Transverse colon (tissue), 4 donors: ENCODE results near the gene PUSL1. TPM values are rescaled to one million over a fixed set of nuclear protein-coding genes. Genes with fewer than 3 reads are reported as not detected.
A peak's percentile ranks its signal among the peaks of the same experiment; 100 is the strongest.

ENCODE experiments used
- DNase-seq: peaks from one replicate; pipeline ENCODE4 v3.0.0-alpha.2; 2019
- H3K27ac ChIP-seq, 4 donors: fragments of 200-600 bp; sonication (generic); 2 replicates each; pipeline ENCODE4 v1.5.1; 2016 to 2018; ENCODE audit warnings: inconsistent platforms in 4 of 4
- H3K27me3 ChIP-seq: fragments of 200-600 bp; sonication (generic); 2 replicates; pipeline ENCODE4 v1.5.1; 2017; ENCODE audit warnings: inconsistent platforms
- H3K36me3 ChIP-seq, 4 donors: fragments of 200-600 bp; sonication (generic); 2 replicates each; pipeline ENCODE4 v1.5.1; 2017 to 2019; ENCODE audit warnings: inconsistent platforms in 4 of 4
- H3K4me1 ChIP-seq, 4 donors: fragments of 200-600 bp; sonication (generic); 2 replicates each; pipeline ENCODE4 v1.5.1; 2017 to 2020; ENCODE audit warnings: inconsistent platforms in 4 of 4
- H3K4me3 ChIP-seq, 4 donors: fragments of 200-600 bp; sonication (generic); 1 replicate in 1 of 4; 2 replicates in 3 of 4; pipeline versions ENCODE4 v1.5.1 to v1.6.1; 2017 to 2019; ENCODE audit warnings: inconsistent platforms in 4 of 4
- H3K9me3 ChIP-seq, 2 donors: fragments of 200-600 bp; sonication (generic); 2 replicates each; pipeline ENCODE4 v1.5.1; 2017 to 2019; ENCODE audit warnings: inconsistent platforms in 2 of 2
- CTCF ChIP-seq, 5 experiments: fragments of 200-600 bp in 3 of 5; fragments of 450-650 bp in 2 of 5; sonication (generic) in 3 of 5; IDR thresholded peaks; 1 replicate in 2 of 5; 2 replicates in 3 of 5; pipeline ENCODE4 v1.5.1; 2016 to 2017; ENCODE audit warnings: antibody characterized with exemption in 5 of 5, inconsistent platforms in 3 of 5, mild to moderate bottlenecking in 2 of 5, moderate library complexity in 1 of 5
- EP300 ChIP-seq: sonication (generic); formaldehyde crosslinking; IDR thresholded peaks from one replicate; pipeline ENCODE4 v1.6.1; 2017; ENCODE audit warnings: antibody characterized with exemption, low read depth
- POLR2A ChIP-seq: fragments of 450-650 bp; IDR thresholded peaks from one replicate; pipeline ENCODE4 v1.6.1; 2016; ENCODE audit warnings: antibody characterized with exemption, mild to moderate bottlenecking, moderate library complexity
- POLR2AphosphoS5 ChIP-seq, 3 donors: sonication (generic); formaldehyde crosslinking; IDR thresholded peaks; one replicate each; pipeline ENCODE4 v1.6.1; 2016; ENCODE audit warnings: antibody characterized with exemption in 3 of 3
- WGBS, 2 donors: methylation state at CpG; one replicate each; pipeline ENCODE4 v1.1.5; 2018; ENCODE audit warnings: low coverage in 1 of 2; 5-methylcytosine and 5-hydroxymethylcytosine counted together
- in situ Hi-C, 4 donors: fragments of 200-750 bp; cut with MboI; loops; one replicate each; pipeline versions ENCODE4 v1.15.0 to v1.15.1; 2017; ENCODE audit warnings: low sequenced_read_pairs in 3 of 4, low pct_ligation_motif_present in 1 of 4, low pct_unique_long_range_greater_than_20kb in 1 of 4
- intact Hi-C: fragments of 100-400 bp; cut with DNase I; formaldehyde crosslinking; loops from one replicate; pipeline ENCODE4 v1.15.1; 2023; ENCODE audit warnings: low total_unique reads
- total RNA-seq, 4 donors: library from RNA; depleted of rRNA; stranded (reverse); fragments of >200 nt; gene quantifications; one replicate each; pipeline ENCODE4 v1.1.0, GENCODE V29; 2016

PUSL1 gene
- total RNA-seq, 4 donors from 2014 or later = 7.0 to 35.9 (median 20.5) TPM

- no peaks in the 10 kb centered on the region for H3K9me3 ChIP-seq
- DNase-seq = no peak
- no peak for TF ChIP-seq POLR2A
- no peak for TF ChIP-seq POLR2AphosphoS5 (IDR thresholded peaks at IDR 0.05)
- TF ChIP-seq EP300 = no peak
- no peak for TF ChIP-seq CTCF (IDR thresholded peaks at IDR 0.05)
- intact Hi-C loops = no loop called here
- peaks cover 0 to 6% (median 0%) of the 10 kb centered on the region in 4 donors for H3K36me3 ChIP-seq
- H3K27me3 ChIP-seq = peaks cover under 1% of the 10 kb centered on the region
- peak overlapping the region in 2 of 4 donors; percentile 89 to 94 for H3K4me3 ChIP-seq
- WGBS, 2 donors = 41 to 47% methylated on average over 4 to 8 of the region's 8 CpGs
- peaks cover 24 to 37% (median 27%) of the 10 kb centered on the region in 4 donors for H3K4me1 ChIP-seq
- peak overlapping the region; percentile 90 to 98 (median 92) for H3K27ac ChIP-seq
- in situ Hi-C loops = no loop called here
These were observed 17.7 kb downstream of the PUSL1 start for GRCh38 chr1:1326075-1326605.

GRCh38 chr1:1327291-1327690 is 18.9 kb downstream of the PUSL1 start:
- WGBS, 2 donors = 93% methylated on average over 40 of the region's 40 CpGs; no CpG with 5 or more reads in 1 of the 2 donors
- DNase-seq = no peak
- H3K36me3 ChIP-seq = peaks cover 0 to 6% (median 0%) of the 10 kb centered on the region in 4 donors
- intact Hi-C loops = no loop called here
- in situ Hi-C loops = no loop called here
- H3K9me3 ChIP-seq = no peaks in the 10 kb centered on the region
- peaks cover 12% of the 10 kb centered on the region for H3K27me3 ChIP-seq
- H3K4me1 ChIP-seq = peaks cover 19 to 35% (median 30%) of the 10 kb centered on the region in 4 donors
- no peak for TF ChIP-seq POLR2A
- no peak for TF ChIP-seq POLR2AphosphoS5 (IDR thresholded peaks at IDR 0.05)
- no peak for TF ChIP-seq CTCF (IDR thresholded peaks at IDR 0.05)
- TF ChIP-seq EP300 = no peak
- no peak overlapping the region for H3K4me3 ChIP-seq
- H3K27ac ChIP-seq = no peak overlapping the region

GRCh38 chr1:1328254-1328653 is 19.9 kb downstream of the PUSL1 start:
- no peak for TF ChIP-seq EP300
- TF ChIP-seq POLR2AphosphoS5 (IDR thresholded peaks at IDR 0.05) = no peak
- no peak for TF ChIP-seq POLR2A
- no peak for TF ChIP-seq CTCF (IDR thresholded peaks at IDR 0.05)
- Histone ChIP-seq H3K9me3 (no peaks in the 10 kb centered on the region), H3K36me3 (peaks cover 0 to 6% (median 0%) of the 10 kb centered on the region in 4 donors), H3K4me3 (no peak overlapping the region), H3K27ac (no peak overlapping the region), H3K4me1 (peaks cover 23 to 35% (median 30%) of the 10 kb centered on the region in 4 donors), H3K27me3 (peaks cover 12% of the 10 kb centered on the region)
- WGBS, 2 donors = 84% methylated on average over 14 of the region's 15 CpGs; no CpG with 5 or more reads in 1 of the 2 donors
- DNase-seq = no peak
- intact Hi-C loops (no loop called here), in situ Hi-C loops (no loop called here)

- TF ChIP-seq CTCF (IDR thresholded peaks at IDR 0.05) (no peak), POLR2AphosphoS5 (IDR thresholded peaks at IDR 0.05) (peak in 2 of 3 donors; percentile 43 to 45)
- no peak for DNase-seq
- no peak overlapping the region for H3K27ac ChIP-seq
- in situ Hi-C loops (no loop called here), intact Hi-C loops (no loop called here)
- no peak overlapping the region for H3K4me3 ChIP-seq
- peaks cover 12% of the 10 kb centered on the region for H3K27me3 ChIP-seq
- WGBS, 2 donors = 93% methylated on average over 56 of the region's 58 CpGs; no CpG with 5 or more reads in 1 of the 2 donors
- peaks cover 20 to 33% (median 30%) of the 10 kb centered on the region in 4 donors for H3K4me1 ChIP-seq
- no peaks in the 10 kb centered on the region for H3K9me3 ChIP-seq
- H3K36me3 ChIP-seq = peaks cover 0 to 6% (median 0%) of the 10 kb centered on the region in 4 donors
These were observed 21.2 kb downstream of the PUSL1 start for GRCh38 chr1:1329304-1330210.
